HG03097 (cell line): ENCODE results near the gene GBX1.

Experiments used
- ATAC-seq: cut with Tn5 transposase; IDR thresholded peaks from one replicate; pipeline ENCODE4 v1.9.1; 2021; ENCODE audit not compliant: unreplicated experiment, low FRiP score

Gene GBX1

GRCh38 chr7:151194188-151194587, 26.7 kb upstream of the GBX1 start:
- no peak for ATAC-seq

- no peak for ATAC-seq
Measured at GRCh38 chr7:151193203-151193978, 25.9 kb upstream of the GBX1 start.

GRCh38 chr7:151192002-151192539, 24.6 kb upstream of the GBX1 start:
- ATAC-seq = no peak

GRCh38 chr7:151191544-151191943, 24.1 kb upstream of the GBX1 start:
- no peak for ATAC-seq

- no peak for ATAC-seq
Measured at GRCh38 chr7:151189038-151189437, 21.5 kb upstream of the GBX1 start.

- ATAC-seq = no peak
Measured at GRCh38 chr7:151188252-151188542, 20.7 kb upstream of the GBX1 start.

- ATAC-seq = no peak
Measured at GRCh38 chr7:151187409-151188251, 20.1 kb upstream of the GBX1 start.

GRCh38 chr7:151186640-151187408, 19.3 kb upstream of the GBX1 start, which contains the start of gene ASB10:
Gene ASB10 (minus strand): TSS chr7:151187250. CDS start chr7:151187130, 120 bp downstream.
- no peak for ATAC-seq

- no peak for ATAC-seq
Measured at GRCh38 chr7:151185762-151186639, 18.5 kb upstream of the GBX1 start.

- ATAC-seq = no peak
Measured at GRCh38 chr7:151181011-151181431, 13.5 kb upstream of the GBX1 start.

GRCh38 chr7:151179946-151180345, 12.5 kb upstream of the GBX1 start:
- no peak for ATAC-seq

GRCh38 chr7:151179287-151179860, 11.9 kb upstream of the GBX1 start:
- ATAC-seq = no peak

GRCh38 chr7:151178831-151179230, 11.3 kb upstream of the GBX1 start:
- no peak for ATAC-seq

GRCh38 chr7:151178236-151178635, 10.7 kb upstream of the GBX1 start:
- ATAC-seq = no peak

- no peak for ATAC-seq
Measured at GRCh38 chr7:151177310-151177709, 9.8 kb upstream of the GBX1 start.

- no peak for ATAC-seq
Measured at GRCh38 chr7:151176401-151176800, 8.9 kb upstream of the GBX1 start.

- ATAC-seq = no peak
Measured at GRCh38 chr7:151175793-151176311, 8.4 kb upstream of the GBX1 start.

GRCh38 chr7:151175047-151175792, 7.7 kb upstream of the GBX1 start:
- ATAC-seq = no peak
